Measurements from ENCODE around the gene TBC1D10A. TPM values are rescaled to one million over a fixed set of nuclear protein-coding genes. Genes with fewer than 3 reads are reported as not detected.

Gene TBC1D10A
- total RNA-seq, 2 donors from 2014 or later: 12.1 to 13.7 TPM

- Mint-ChIP-seq H3K27ac (no peak overlapping the region), H3K4me1 (no peaks in the 10 kb centered on the region), H3K9me3 (no peaks in the 10 kb centered on the region), H3K36me3 (ENCODE audit: low read depth) (peaks cover 28% of the 10 kb centered on the region), H3K4me3 (no peak overlapping the region), H3K27me3 (ENCODE audit: insufficient read depth) (no peaks in the 10 kb centered on the region)
- Histone ChIP-seq H3K27ac (ENCODE audit: low read depth, low read length) (no peak overlapping the region), H3K4me1 (ENCODE audit: control insufficient read depth, insufficient read depth, low read length) (no peaks in the 10 kb centered on the region), H3K9me3 (ENCODE audit: control insufficient read depth, low read length) (no peaks in the 10 kb centered on the region), H3K9ac (ENCODE audit: extremely low read depth, low read length, poor library complexity, severe bottlenecking) (no peak overlapping the region), H3K4me3 (ENCODE audit: low read length) (no peak overlapping the region), H3K36me3 (ENCODE audit: control insufficient read depth, insufficient read depth, low read length) (peaks cover 19% of the 10 kb centered on the region), H3K27me3 (ENCODE audit: control insufficient read depth, insufficient read depth, low read length, poor library complexity, severe bottlenecking) (no peaks in the 10 kb centered on the region)
- no peak for DNase-seq
- no peak for TF ChIP-seq CTCF (conservative IDR thresholded peaks at IDR 0.05)
- WGBS, 2 experiments (ENCODE audit: insufficient coverage in 1 of 2, insufficient read length in 1 of 2): 77 to 89% methylated on average over 2 to 3 of the region's 3 CpGs
Observed at GRCh38 chr22:30296833-30297232, 29.9 kb downstream of the TBC1D10A start.

GRCh38 chr22:30296324-30296723 is 30.4 kb downstream of the TBC1D10A start:
- peaks cover 23% of the 10 kb centered on the region for H3K36me3 ChIP-seq (ENCODE audit: control insufficient read depth, insufficient read depth, low read length)
- Mint-ChIP-seq H3K27ac (no peak overlapping the region), H3K4me1 (no peaks in the 10 kb centered on the region), H3K4me3 (no peak overlapping the region), H3K36me3 (ENCODE audit: low read depth) (peaks cover 28% of the 10 kb centered on the region), H3K27me3 (ENCODE audit: insufficient read depth) (no peaks in the 10 kb centered on the region), H3K9me3 (no peaks in the 10 kb centered on the region)
- H3K27me3 ChIP-seq (ENCODE audit: control insufficient read depth, insufficient read depth, low read length, poor library complexity, severe bottlenecking): no peaks in the 10 kb centered on the region
- no peak overlapping the region for H3K27ac ChIP-seq (ENCODE audit: low read depth, low read length)
- H3K4me1 ChIP-seq (ENCODE audit: control insufficient read depth, insufficient read depth, low read length): no peaks in the 10 kb centered on the region
- WGBS, 2 experiments (ENCODE audit: insufficient coverage in 1 of 2, insufficient read length in 1 of 2): 95 to 100% methylated on average over 2 to 4 of the region's 4 CpGs
- no peaks in the 10 kb centered on the region for H3K9me3 ChIP-seq (ENCODE audit: control insufficient read depth, low read length)
- no peak for TF ChIP-seq CTCF (conservative IDR thresholded peaks at IDR 0.05)
- H3K4me3 ChIP-seq (ENCODE audit: low read length): no peak overlapping the region
- no peak for DNase-seq
- no peak overlapping the region for H3K9ac ChIP-seq (ENCODE audit: extremely low read depth, low read length, poor library complexity, severe bottlenecking)

GRCh38 chr22:30295576-30295975 is 31.2 kb downstream of the TBC1D10A start:
- Mint-ChIP-seq H3K4me1 (no peaks in the 10 kb centered on the region), H3K9me3 (no peaks in the 10 kb centered on the region), H3K27ac (no peak overlapping the region), H3K27me3 (ENCODE audit: insufficient read depth) (no peaks in the 10 kb centered on the region), H3K36me3 (ENCODE audit: low read depth) (peaks cover 22% of the 10 kb centered on the region), H3K4me3 (no peak overlapping the region)
- H3K4me1 ChIP-seq (ENCODE audit: control insufficient read depth, insufficient read depth, low read length): peaks cover under 1% of the 10 kb centered on the region
- 87% methylated on average over 6 of the region's 7 CpGs; no CpG with 5 or more reads in 1 of the 2 experiments for WGBS, 2 experiments (ENCODE audit: insufficient coverage in 1 of 2, insufficient read length in 1 of 2)
- DNase-seq: no peak
- no peaks in the 10 kb centered on the region for H3K27me3 ChIP-seq (ENCODE audit: control insufficient read depth, insufficient read depth, low read length, poor library complexity, severe bottlenecking)
- no peaks in the 10 kb centered on the region for H3K9me3 ChIP-seq (ENCODE audit: control insufficient read depth, low read length)
- no peak overlapping the region for H3K27ac ChIP-seq (ENCODE audit: low read depth, low read length)
- H3K36me3 ChIP-seq (ENCODE audit: control insufficient read depth, insufficient read depth, low read length): peaks cover 21% of the 10 kb centered on the region
- no peak overlapping the region for H3K4me3 ChIP-seq (ENCODE audit: low read length)
- H3K9ac ChIP-seq (ENCODE audit: extremely low read depth, low read length, poor library complexity, severe bottlenecking): no peak overlapping the region
- TF ChIP-seq CTCF (conservative IDR thresholded peaks at IDR 0.05): no peak
